GM13977 (cell line): Measurements from ENCODE around the gene TMEM38A.
"Not testable (repeated sequence)": the region's sequence is repeated elsewhere in the genome, so short reads cannot be mapped to it uniquely, and the experiment has no call there.

Experiments used
- DNase-seq: peaks from one replicate; pipeline ENCODE4 v3.0.0; 2012; ENCODE audit warnings: low spot score
- CTCF ChIP-seq: IDR thresholded peaks from 2 replicates; pipeline ENCODE4 v1.5.1; 2012; ENCODE audit warnings: mild to moderate bottlenecking, control low read depth; ENCODE audit not compliant: insufficient read depth; ENCODE audit errors: extremely low read depth, missing control alignments
- in situ Hi-C: fragments of 300-500 bp; cut with MboI; formaldehyde crosslinking; loops from one replicate; pipeline ENCODE4 v1.12.0; 2022; ENCODE audit warnings: low sequenced_read_pairs, low pct_unique_long_range_greater_than_20kb, mixed read lengths, inconsistent platforms; ENCODE audit not compliant: unreplicated experiment

TMEM38A gene

GRCh38 chr19:16715611-16716010 is 54.7 kb downstream of the TMEM38A start:
- in situ Hi-C loops: no loop called here
- DNase-seq: no peak

GRCh38 chr19:16721051-16721450 is 60.1 kb downstream of the TMEM38A start:
- TF ChIP-seq CTCF: no peak
- no peak for DNase-seq
- in situ Hi-C loops: no loop called here

More at GRCh38 chr19:16715611-16716010, 54.7 kb downstream of the TMEM38A start:
- TF ChIP-seq CTCF: no peak

GRCh38 chr19:16722591-16722990 is 61.7 kb downstream of the TMEM38A start:
- no peak for TF ChIP-seq CTCF
- no peak for DNase-seq
- in situ Hi-C loops: no loop called here

- in situ Hi-C loops: no loop called here
- no peak for DNase-seq
- no peak for TF ChIP-seq CTCF
Measured at GRCh38 chr19:16726916-16727315, 66.0 kb downstream of the TMEM38A start.

GRCh38 chr19:16735650-16736266 is 74.8 kb downstream of the TMEM38A start:
- DNase-seq, in situ Hi-C loops: not testable (repeated sequence)

- no peak for TF ChIP-seq CTCF
- no peak for DNase-seq
- in situ Hi-C loops: no loop called here
Measured at GRCh38 chr19:16736709-16737108, 75.8 kb downstream of the TMEM38A start.

- no peak for TF ChIP-seq CTCF
Measured at GRCh38 chr19:16737911-16738310, 77.0 kb downstream of the TMEM38A start.

More at GRCh38 chr19:16737911-16738310, 77.0 kb downstream of the TMEM38A start:
- in situ Hi-C loops: no loop called here
- no peak for DNase-seq
